Bronchial epithelial cell (primary cell): ENCODE results near the gene CADM1. TPM values are rescaled to one million over a fixed set of nuclear protein-coding genes. Genes with fewer than 3 reads are reported as not detected.

Experiments
- DNase-seq: peaks from one replicate; pipeline ENCODE4 v3.0.0-alpha.2; 2010; ENCODE audit warnings: low read depth
- FAIRE-seq: peaks from 2 replicates; lab custom pipeline; 2011; peaks lifted over from hg19 to GRCh38; lab: Jason Lieb, UNC
- H3K27me3 ChIP-seq: 2 replicates; pipeline ENCODE4 v1.5.1; 2011; ENCODE audit warnings: low read length; ENCODE audit not compliant: control insufficient read depth, insufficient read depth
- H3K36me3 ChIP-seq: 2 replicates; pipeline ENCODE4 v1.5.1; 2011; ENCODE audit warnings: low read length; ENCODE audit not compliant: control insufficient read depth, insufficient read depth
- H3K4me3 ChIP-seq: 2 replicates; pipeline ENCODE4 v1.5.1; 2011; ENCODE audit warnings: mild to moderate bottlenecking, low read depth, low read length, control low read depth
- total RNA-seq: library from RNA; depleted of rRNA; stranded (reverse); fragments of >200 nt; gene quantifications from 2 replicates; pipeline ENCODE4 v1.2.1, GENCODE V29; 2014
- TF ChIP-seq, protein P1 (sequence below): IDR thresholded peaks from 2 replicates; pipeline ENCODE4 v1.5.1; 2011; ENCODE audit warnings: mild to moderate bottlenecking, moderate library complexity, low read length, control low read depth, inconsistent platforms; ENCODE audit not compliant: insufficient read depth, severe bottlenecking

Gene CADM1
- total RNA-seq, 1 donor from 2014 or later = 1.6 TPM

DNA sequence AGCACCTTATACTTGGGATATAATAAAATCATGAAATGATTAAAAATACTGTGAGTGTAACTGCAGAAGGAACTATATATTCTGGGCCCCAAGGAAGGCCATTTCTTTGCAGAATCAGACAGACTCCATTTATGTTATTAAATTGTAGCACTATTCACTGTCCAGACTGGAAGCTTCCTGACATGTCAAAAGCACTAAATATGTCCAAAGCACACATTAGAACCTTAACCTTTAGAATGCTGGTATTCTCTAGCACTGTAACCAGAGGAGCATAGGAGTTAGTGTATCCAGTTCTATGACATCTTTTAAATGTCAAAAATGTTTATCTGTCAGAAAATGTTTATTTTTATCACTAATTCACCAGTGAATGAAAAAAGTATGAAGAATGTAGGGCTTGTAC lies 246.9 kb downstream of the CADM1 start:
- no peak for FAIRE-seq
- no peaks in the 10 kb centered on the region for H3K36me3 ChIP-seq
- H3K4me3 ChIP-seq = no peak overlapping the region
- TF ChIP-seq, protein P1, sequence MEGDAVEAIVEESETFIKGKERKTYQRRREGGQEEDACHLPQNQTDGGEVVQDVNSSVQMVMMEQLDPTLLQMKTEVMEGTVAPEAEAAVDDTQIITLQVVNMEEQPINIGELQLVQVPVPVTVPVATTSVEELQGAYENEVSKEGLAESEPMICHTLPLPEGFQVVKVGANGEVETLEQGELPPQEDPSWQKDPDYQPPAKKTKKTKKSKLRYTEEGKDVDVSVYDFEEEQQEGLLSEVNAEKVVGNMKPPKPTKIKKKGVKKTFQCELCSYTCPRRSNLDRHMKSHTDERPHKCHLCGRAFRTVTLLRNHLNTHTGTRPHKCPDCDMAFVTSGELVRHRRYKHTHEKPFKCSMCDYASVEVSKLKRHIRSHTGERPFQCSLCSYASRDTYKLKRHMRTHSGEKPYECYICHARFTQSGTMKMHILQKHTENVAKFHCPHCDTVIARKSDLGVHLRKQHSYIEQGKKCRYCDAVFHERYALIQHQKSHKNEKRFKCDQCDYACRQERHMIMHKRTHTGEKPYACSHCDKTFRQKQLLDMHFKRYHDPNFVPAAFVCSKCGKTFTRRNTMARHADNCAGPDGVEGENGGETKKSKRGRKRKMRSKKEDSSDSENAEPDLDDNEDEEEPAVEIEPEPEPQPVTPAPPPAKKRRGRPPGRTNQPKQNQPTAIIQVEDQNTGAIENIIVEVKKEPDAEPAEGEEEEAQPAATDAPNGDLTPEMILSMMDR = no peak
- H3K27me3 ChIP-seq = no peaks in the 10 kb centered on the region
- no peak for DNase-seq

DNA sequence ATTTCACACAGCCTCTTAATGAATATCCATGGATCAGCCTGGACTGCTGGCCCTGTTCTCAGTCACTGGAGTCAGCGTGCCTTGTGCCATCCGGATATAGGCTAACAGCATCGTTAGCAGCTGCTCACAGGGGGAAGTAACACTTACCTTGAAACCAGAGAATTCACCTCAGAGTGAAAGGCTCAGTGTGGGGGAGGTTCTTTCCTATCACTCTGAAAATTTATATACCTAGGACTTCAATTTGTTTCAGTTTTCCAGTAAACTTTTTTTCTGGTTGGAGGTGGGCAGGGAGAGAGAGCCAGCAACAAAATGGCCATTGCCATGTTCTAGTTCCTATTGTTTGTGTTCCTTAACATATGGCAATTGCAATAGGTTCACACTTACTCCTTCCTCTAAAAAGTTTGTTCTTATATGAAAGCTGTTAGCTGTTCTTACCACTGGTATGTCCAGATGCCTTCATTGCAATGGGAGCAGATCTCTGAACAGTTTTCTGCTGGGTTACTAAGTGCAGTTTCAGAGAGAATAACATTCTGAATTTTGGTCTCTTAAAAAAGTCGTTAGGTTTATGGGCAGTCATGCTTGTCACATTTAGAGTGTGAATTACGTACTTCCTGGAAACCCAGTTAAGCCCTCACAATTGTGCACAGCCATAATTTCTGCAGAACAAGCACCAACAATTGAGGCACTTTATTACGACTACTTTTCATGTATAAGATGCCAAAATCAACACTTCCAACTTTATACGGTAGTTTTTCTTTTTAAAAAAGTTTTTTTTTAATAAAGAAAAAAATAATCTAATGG lies 247.6 kb downstream of the CADM1 start:
- Histone ChIP-seq H3K36me3 (no peaks in the 10 kb centered on the region), H3K4me3 (no peak overlapping the region), H3K27me3 (no peaks in the 10 kb centered on the region)
- TF ChIP-seq, protein P1 = no peak
- no peak for DNase-seq
- FAIRE-seq = no peak

DNA sequence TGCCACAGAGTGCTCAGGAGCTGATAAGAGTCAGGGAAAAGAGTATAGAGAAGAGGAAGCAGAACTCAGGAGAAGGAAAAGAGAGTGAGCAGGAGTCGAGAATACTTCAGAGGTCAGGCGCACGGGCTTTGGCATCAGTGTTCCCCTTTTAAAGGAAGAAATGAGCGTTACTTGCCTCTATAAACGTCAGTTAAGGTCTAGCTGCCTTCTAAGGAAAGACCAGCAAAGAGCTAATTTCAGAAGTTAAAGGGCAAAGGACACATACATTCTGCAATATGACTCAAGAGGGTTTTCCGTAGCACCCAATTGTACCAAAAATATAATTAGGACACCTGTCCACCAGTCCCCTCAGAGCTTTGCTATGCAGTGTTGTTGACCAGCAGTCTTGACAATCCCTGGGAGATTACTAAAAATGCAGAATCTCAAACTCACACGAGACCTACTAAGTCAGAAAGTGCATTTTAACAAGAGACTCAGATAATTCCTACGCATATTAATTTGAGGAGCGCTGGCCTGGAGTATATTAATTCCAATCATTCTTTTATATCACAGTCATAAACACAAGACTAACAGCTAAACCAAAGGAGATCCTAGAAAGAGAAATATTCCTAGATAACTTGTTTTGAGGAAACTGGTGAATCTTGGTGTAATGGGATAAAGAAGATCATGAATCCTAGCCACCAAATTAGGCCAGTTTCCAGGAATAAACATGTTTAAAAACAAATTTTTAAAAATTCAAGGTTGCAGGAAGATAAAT lies 249.0 kb downstream of the CADM1 start:
- no peaks in the 10 kb centered on the region for H3K27me3 ChIP-seq
- TF ChIP-seq, protein P1 = no peak

DNA sequence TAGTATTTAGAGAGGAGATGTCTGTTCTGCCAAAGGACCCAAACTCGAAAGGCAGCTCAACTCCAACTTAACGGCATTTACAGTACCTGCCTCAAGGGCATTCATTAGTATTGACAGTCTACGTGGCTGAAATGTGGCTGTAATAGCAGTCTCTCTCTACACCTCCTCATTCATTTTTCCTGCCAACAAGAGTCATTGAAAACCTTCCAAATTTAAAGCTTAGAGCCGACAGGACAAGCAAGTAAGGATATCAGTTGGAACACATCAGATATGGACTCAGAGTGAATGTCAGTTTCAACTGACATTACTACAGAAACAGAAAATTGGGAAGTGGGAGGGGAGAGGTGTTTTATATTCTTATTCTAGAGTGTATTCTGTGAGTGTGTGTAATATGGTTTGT lies 253.1 kb downstream of the CADM1 start:
- TF ChIP-seq, protein P1 = no peak
- no peaks in the 10 kb centered on the region for H3K27me3 ChIP-seq
- H3K4me3 ChIP-seq = no peak overlapping the region
- no peaks in the 10 kb centered on the region for H3K36me3 ChIP-seq
- FAIRE-seq = no peak
- DNase-seq = no peak

More for the DNA sequence above, 249.0 kb downstream of the CADM1 start:
- no peak for FAIRE-seq
- Histone ChIP-seq H3K4me3 (no peak overlapping the region), H3K36me3 (no peaks in the 10 kb centered on the region)
- DNase-seq = no peak

DNA sequence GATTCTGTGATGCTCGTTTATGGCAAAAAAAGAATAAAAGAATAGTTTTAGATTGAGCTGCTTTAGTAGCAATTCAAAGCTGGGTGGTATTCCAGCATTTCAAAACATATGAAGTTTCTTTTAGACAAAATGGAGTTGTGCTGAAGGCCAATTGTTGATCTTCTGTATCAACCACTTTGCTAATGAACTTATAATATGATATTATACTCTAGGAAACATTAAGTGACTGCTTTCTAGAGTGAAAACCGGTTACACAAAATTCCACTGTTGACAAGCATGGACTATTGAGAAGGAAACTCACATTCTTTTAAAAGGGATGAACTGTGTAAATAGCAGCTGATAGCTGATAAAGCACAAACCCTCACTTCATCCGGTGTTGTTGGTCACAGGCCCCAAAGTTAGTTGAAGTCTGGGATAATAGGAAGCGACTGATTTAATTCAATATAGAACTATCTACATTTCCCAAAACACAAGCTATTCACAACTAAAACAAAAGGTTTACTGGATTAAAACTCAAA lies 255.1 kb downstream of the CADM1 start:
- TF ChIP-seq, protein P1 = no peak
- no peak overlapping the region for H3K4me3 ChIP-seq
- no peaks in the 10 kb centered on the region for H3K36me3 ChIP-seq
- DNase-seq (no peak), FAIRE-seq (no peak)
- H3K27me3 ChIP-seq = no peaks in the 10 kb centered on the region
